ENCODE measurements around the gene UBE2J2. TPM values are rescaled to one million over a fixed set of nuclear protein-coding genes. Genes with fewer than 3 reads are reported as not detected.

Gene UBE2J2
- total RNA-seq, 1 donor, result 26.9 TPM

GRCh38 chr1:1304331-1305299 is 31.0 kb upstream of the UBE2J2 start:
- Histone ChIP-seq H3K4me3 (ENCODE audit: low read length) (no peak overlapping the region), H3K4me1 (ENCODE audit: insufficient read depth, low read length) (peaks cover 42% of the 10 kb centered on the region)

GRCh38 chr1:1303736-1304135 is 30.1 kb upstream of the UBE2J2 start:
- Histone ChIP-seq H3K9me3 (ENCODE audit: low read depth, low read length) (no peaks in the 10 kb centered on the region), H3K4me3 (ENCODE audit: low read length) (no peak overlapping the region), H3K27me3 (ENCODE audit: insufficient read depth, low read length) (no peaks in the 10 kb centered on the region), H3K4me1 (ENCODE audit: insufficient read depth, low read length) (peaks cover 33% of the 10 kb centered on the region)

More at GRCh38 chr1:1304331-1305299, 31.0 kb upstream of the UBE2J2 start:
- Histone ChIP-seq H3K9me3 (ENCODE audit: low read depth, low read length) (no peaks in the 10 kb centered on the region), H3K27me3 (ENCODE audit: insufficient read depth, low read length) (no peaks in the 10 kb centered on the region)

- Histone ChIP-seq H3K4me1 (ENCODE audit: insufficient read depth, low read length) (peaks cover 33% of the 10 kb centered on the region), H3K27me3 (ENCODE audit: insufficient read depth, low read length) (no peaks in the 10 kb centered on the region), H3K9me3 (ENCODE audit: low read depth, low read length) (no peaks in the 10 kb centered on the region), H3K4me3 (ENCODE audit: low read length) (no peak overlapping the region)
These were observed 29.4 kb upstream of the UBE2J2 start for GRCh38 chr1:1302951-1303509.

GRCh38 chr1:1302006-1302430 is 28.4 kb upstream of the UBE2J2 start:
- Histone ChIP-seq H3K9me3 (ENCODE audit: low read depth, low read length) (no peaks in the 10 kb centered on the region), H3K27me3 (ENCODE audit: insufficient read depth, low read length) (no peaks in the 10 kb centered on the region), H3K4me3 (ENCODE audit: low read length) (no peak overlapping the region), H3K4me1 (ENCODE audit: insufficient read depth, low read length) (peaks cover 30% of the 10 kb centered on the region)

GRCh38 chr1:1300352-1300739 is 26.7 kb upstream of the UBE2J2 start:
- Histone ChIP-seq H3K27me3 (ENCODE audit: insufficient read depth, low read length) (no peaks in the 10 kb centered on the region), H3K9me3 (ENCODE audit: low read depth, low read length) (no peaks in the 10 kb centered on the region), H3K4me1 (ENCODE audit: insufficient read depth, low read length) (peaks cover 13% of the 10 kb centered on the region), H3K4me3 (ENCODE audit: low read length) (no peak overlapping the region)

- no peak overlapping the region for H3K4me3 ChIP-seq (ENCODE audit: low read length)
- H3K27me3 ChIP-seq (ENCODE audit: insufficient read depth, low read length), result no peaks in the 10 kb centered on the region
- peaks cover 8% of the 10 kb centered on the region for H3K4me1 ChIP-seq (ENCODE audit: insufficient read depth, low read length)
- H3K9me3 ChIP-seq (ENCODE audit: low read depth, low read length), result no peaks in the 10 kb centered on the region
These were observed 26.2 kb upstream of the UBE2J2 start for GRCh38 chr1:1299686-1300351.

- no peaks in the 10 kb centered on the region for H3K9me3 ChIP-seq (ENCODE audit: low read depth, low read length)
- no peaks in the 10 kb centered on the region for H3K27me3 ChIP-seq (ENCODE audit: insufficient read depth, low read length)
- no peak overlapping the region for H3K4me3 ChIP-seq (ENCODE audit: low read length)
- peaks cover under 1% of the 10 kb centered on the region for H3K4me1 ChIP-seq (ENCODE audit: insufficient read depth, low read length)
These were observed 25.4 kb upstream of the UBE2J2 start for GRCh38 chr1:1298861-1299685.

GRCh38 chr1:1297802-1298424 is 24.3 kb upstream of the UBE2J2 start:
- no peaks in the 10 kb centered on the region for H3K9me3 ChIP-seq (ENCODE audit: low read depth, low read length)
- no peak overlapping the region for H3K4me3 ChIP-seq (ENCODE audit: low read length)
- no peaks in the 10 kb centered on the region for H3K4me1 ChIP-seq (ENCODE audit: insufficient read depth, low read length)
- no peaks in the 10 kb centered on the region for H3K27me3 ChIP-seq (ENCODE audit: insufficient read depth, low read length)

GRCh38 chr1:1296070-1297061 is 22.7 kb upstream of the UBE2J2 start:
- Histone ChIP-seq H3K27me3 (ENCODE audit: insufficient read depth, low read length) (no peaks in the 10 kb centered on the region), H3K4me1 (ENCODE audit: insufficient read depth, low read length) (no peaks in the 10 kb centered on the region), H3K4me3 (ENCODE audit: low read length) (no peak overlapping the region)

GRCh38 chr1:1295154-1295923 is 21.7 kb upstream of the UBE2J2 start:
- Histone ChIP-seq H3K4me3 (ENCODE audit: low read length) (no peak overlapping the region), H3K27me3 (ENCODE audit: insufficient read depth, low read length) (no peaks in the 10 kb centered on the region), H3K4me1 (ENCODE audit: insufficient read depth, low read length) (no peaks in the 10 kb centered on the region), H3K9me3 (ENCODE audit: low read depth, low read length) (no peaks in the 10 kb centered on the region)

More at GRCh38 chr1:1296070-1297061, 22.7 kb upstream of the UBE2J2 start:
- no peaks in the 10 kb centered on the region for H3K9me3 ChIP-seq (ENCODE audit: low read depth, low read length)

- Histone ChIP-seq H3K9me3 (ENCODE audit: low read depth, low read length) (no peaks in the 10 kb centered on the region), H3K4me1 (ENCODE audit: insufficient read depth, low read length) (no peaks in the 10 kb centered on the region), H3K4me3 (ENCODE audit: low read length) (no peak overlapping the region), H3K27me3 (ENCODE audit: insufficient read depth, low read length) (no peaks in the 10 kb centered on the region)
These were observed 20.7 kb upstream of the UBE2J2 start for GRCh38 chr1:1294250-1294890.
